ENCODE measurements around the gene COL15A1.

Gene COL15A1

DNA sequence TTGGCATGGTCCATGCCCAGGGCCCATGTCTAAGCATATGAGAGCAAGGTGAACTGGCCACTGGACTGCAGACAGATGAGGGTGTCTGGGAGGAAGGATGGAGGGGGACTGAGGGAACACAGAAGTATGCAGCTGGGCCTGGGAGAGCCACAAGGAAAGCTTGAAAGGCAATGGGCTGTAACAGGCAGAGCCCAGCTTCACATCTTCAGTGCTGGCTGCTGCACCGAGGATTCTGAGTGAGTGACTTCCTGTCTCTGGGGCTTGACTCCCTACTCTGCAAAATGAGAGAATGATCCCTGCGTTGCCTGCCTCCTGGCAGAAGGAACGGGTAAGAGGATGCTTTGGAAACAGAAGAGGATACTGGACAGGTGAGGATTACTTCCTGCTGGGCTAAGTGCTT, 29.0 kb downstream of the COL15A1 start:
- H3K4me3 ChIP-seq (replicated peaks in 1 of 2; ENCODE audit: low read depth in 2 of 2, low read length in 2 of 2), result no peak overlapping the region
- no peak for DNase-seq (ENCODE audit: low read depth in 2 of 2)
- TF ChIP-seq, protein P1, sequence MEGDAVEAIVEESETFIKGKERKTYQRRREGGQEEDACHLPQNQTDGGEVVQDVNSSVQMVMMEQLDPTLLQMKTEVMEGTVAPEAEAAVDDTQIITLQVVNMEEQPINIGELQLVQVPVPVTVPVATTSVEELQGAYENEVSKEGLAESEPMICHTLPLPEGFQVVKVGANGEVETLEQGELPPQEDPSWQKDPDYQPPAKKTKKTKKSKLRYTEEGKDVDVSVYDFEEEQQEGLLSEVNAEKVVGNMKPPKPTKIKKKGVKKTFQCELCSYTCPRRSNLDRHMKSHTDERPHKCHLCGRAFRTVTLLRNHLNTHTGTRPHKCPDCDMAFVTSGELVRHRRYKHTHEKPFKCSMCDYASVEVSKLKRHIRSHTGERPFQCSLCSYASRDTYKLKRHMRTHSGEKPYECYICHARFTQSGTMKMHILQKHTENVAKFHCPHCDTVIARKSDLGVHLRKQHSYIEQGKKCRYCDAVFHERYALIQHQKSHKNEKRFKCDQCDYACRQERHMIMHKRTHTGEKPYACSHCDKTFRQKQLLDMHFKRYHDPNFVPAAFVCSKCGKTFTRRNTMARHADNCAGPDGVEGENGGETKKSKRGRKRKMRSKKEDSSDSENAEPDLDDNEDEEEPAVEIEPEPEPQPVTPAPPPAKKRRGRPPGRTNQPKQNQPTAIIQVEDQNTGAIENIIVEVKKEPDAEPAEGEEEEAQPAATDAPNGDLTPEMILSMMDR (IDR thresholded peaks at IDR 0.05; ENCODE audit: low read depth, low read length), result no peak

DNA sequence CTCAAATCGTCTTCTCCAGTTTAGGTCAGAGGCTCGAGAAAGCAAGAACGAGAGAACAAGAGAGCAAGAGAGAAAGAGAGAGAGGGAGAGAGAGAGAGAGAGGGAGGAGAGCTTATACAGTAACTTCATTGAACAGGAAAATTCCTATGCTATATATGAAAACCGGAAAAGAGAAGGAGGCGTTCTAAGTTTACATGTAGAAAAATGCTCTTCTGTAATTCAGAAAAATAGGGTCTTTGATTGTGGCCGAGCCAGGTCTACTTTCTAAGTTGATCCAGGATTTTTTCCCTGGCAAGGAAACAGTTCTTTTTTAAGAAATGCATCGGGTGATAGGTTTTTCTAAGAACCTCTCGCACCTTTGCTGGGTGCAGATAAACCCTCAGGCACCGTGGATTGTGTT, 29.5 kb downstream of the COL15A1 start:
- TF ChIP-seq, protein P1 (IDR thresholded peaks at IDR 0.05; ENCODE audit: low read depth, low read length), result no peak
- no peak for DNase-seq (ENCODE audit: low read depth in 2 of 2)

GRCh38 chr9:98973576-98973975, 29.9 kb downstream of the COL15A1 start:
- TF ChIP-seq, protein P1 (IDR thresholded peaks at IDR 0.05; ENCODE audit: low read depth, low read length), result no peak

More for the DNA sequence above, 29.5 kb downstream of the COL15A1 start:
- H3K4me3 ChIP-seq (replicated peaks in 1 of 2; ENCODE audit: low read depth in 2 of 2, low read length in 2 of 2), result no peak overlapping the region

GRCh38 chr9:98974106-98974505, 30.4 kb downstream of the COL15A1 start:
- TF ChIP-seq, protein P1 (IDR thresholded peaks at IDR 0.05; ENCODE audit: low read depth, low read length), result no peak
- no peak for DNase-seq (ENCODE audit: low read depth in 2 of 2)
- H3K4me3 ChIP-seq (replicated peaks in 1 of 2; ENCODE audit: low read depth in 2 of 2, low read length in 2 of 2), result no peak overlapping the region

More at GRCh38 chr9:98973576-98973975, 29.9 kb downstream of the COL15A1 start:
- DNase-seq (ENCODE audit: low read depth in 2 of 2), result no peak
- H3K4me3 ChIP-seq (replicated peaks in 1 of 2; ENCODE audit: low read depth in 2 of 2, low read length in 2 of 2), result no peak overlapping the region

- DNase-seq (ENCODE audit: low read depth in 2 of 2), result no peak
- TF ChIP-seq, protein P1 (IDR thresholded peaks at IDR 0.05; ENCODE audit: low read depth, low read length), result no peak
- no peak overlapping the region for H3K4me3 ChIP-seq (replicated peaks in 1 of 2; ENCODE audit: low read depth in 2 of 2, low read length in 2 of 2)
Measured at GRCh38 chr9:98974554-98974953, 30.8 kb downstream of the COL15A1 start.

- TF ChIP-seq, protein P1 (IDR thresholded peaks at IDR 0.05; ENCODE audit: low read depth, low read length), result peak; percentile 100
- H3K4me3 ChIP-seq (replicated peaks in 1 of 2; ENCODE audit: low read depth in 2 of 2, low read length in 2 of 2), result peak overlapping the region in 1 of 2 donors; percentile 22
- DNase-seq (ENCODE audit: low read depth in 2 of 2), result peak; percentile 72 to 75
Measured at GRCh38 chr9:98974994-98975712, 31.4 kb downstream of the COL15A1 start.

Data from cardiac fibroblast (primary cell).